HepG2 (cell line): Measurements from ENCODE around the gene TNFAIP8L2. TPM values are rescaled to one million over a fixed set of nuclear protein-coding genes. Genes with fewer than 3 reads are reported as not detected.

Experiments used
- CREB1 ChIP-seq, 2 experiments: fragments of 450-650 bp in 1 of 2; IDR thresholded peaks; 2 replicates each; pipeline ENCODE4 v1.6.1; 2016 to 2017; ENCODE audit warnings: control low read depth in 1 of 2, mild to moderate bottlenecking in 1 of 2, missing compliant biosample characterization in 1 of 2, missing genetic modification characterization in 1 of 2
- HNRNPL ChIP-seq: fragments of 200-400 bp; formaldehyde crosslinking; IDR thresholded peaks from 2 replicates; pipeline ENCODE4 v1.6.1; 2017; ENCODE audit warnings: mild to moderate bottlenecking, low read depth, low read length
- MIER2 ChIP-seq: IDR thresholded peaks from 2 replicates; pipeline ENCODE4 v1.6.1; 2016; ENCODE audit warnings: missing biosample characterization, missing genetic modification reagents
- PAF1 ChIP-seq: IDR thresholded peaks from 2 replicates; pipeline ENCODE4 v1.6.1; 2016; ENCODE audit warnings: missing genetic modification reagents, missing compliant biosample characterization
- PHF20 ChIP-seq: sonication (generic); formaldehyde crosslinking; IDR thresholded peaks from 2 replicates; pipeline ENCODE4 v1.5.0; 2020; ENCODE audit warnings: mild to moderate bottlenecking, missing genetic modification reagents
- SIN3A ChIP-seq: IDR thresholded peaks from 2 replicates; pipeline ENCODE4 v1.6.1; 2011; ENCODE audit warnings: low read depth, mild to moderate bottlenecking, control low read depth, low read length, borderline replicate concordance
- SRY ChIP-seq: sonication (generic); formaldehyde crosslinking; IDR thresholded peaks from 2 replicates; pipeline ENCODE4 v1.8.0; 2022; ENCODE audit warnings: mild to moderate bottlenecking, missing genetic modification reagents
- TBX3 ChIP-seq: fragments of 450-650 bp; IDR thresholded peaks from 2 replicates; pipeline ENCODE4 v1.6.1; 2017; ENCODE audit warnings: antibody characterized with exemption, mild to moderate bottlenecking, inconsistent platforms, borderline replicate concordance
- TCF7L2 ChIP-seq: IDR thresholded peaks from 2 replicates; pipeline ENCODE4 v1.6.1; 2011; ENCODE audit warnings: mild to moderate bottlenecking, low read depth, low read length, moderate library complexity
- TMF1 ChIP-seq: sonication (generic); formaldehyde crosslinking; IDR thresholded peaks from 2 replicates; pipeline ENCODE4 v1.8.1; 2022; ENCODE audit warnings: low read depth, missing genetic modification reagents
- ZNF777 ChIP-seq: sonication (generic); formaldehyde crosslinking; IDR thresholded peaks from 2 replicates; pipeline ENCODE4 v1.4.0; 2020; ENCODE audit warnings: missing genetic modification reagents
- polyA plus RNA-seq, 8 experiments: library from polyadenylated mRNA; depleted of rRNA in 3 of 8; stranded (reverse) in 7 of 8; unstranded in 1 of 8; fragments of >200 nt; fragmentation: Illumina TruSeq in 4 of 8; extraction: Trizol in 4 of 8; gene quantifications; 2 replicates each; pipeline versions ENCODE4 v1.2.1 to v1.2.3, GENCODE V29; 2011 to 2016; ENCODE audit warnings: low read depth in 4 of 8, missing spikeins in 1 of 8, mixed read lengths in 1 of 8; ENCODE audit not compliant: insufficient read depth in 1 of 8
- total RNA-seq, 5 experiments: library from RNA; depleted of rRNA; stranded (reverse); fragments of >200 nt; fragmentation: Illumina TruSeq; extraction: Trizol; gene quantifications; 2 replicates each; pipeline ENCODE4 v1.2.3, GENCODE V29; 2016; ENCODE audit warnings: low read depth in 1 of 5
- TF ChIP-seq, protein P1 (sequence below): sonication (generic); formaldehyde crosslinking; IDR thresholded peaks from 2 replicates; pipeline ENCODE4 v1.4.0; 2020; ENCODE audit warnings: missing genetic modification reagents
- TF ChIP-seq, protein P2 (sequence below): IDR thresholded peaks from 2 replicates; pipeline ENCODE4 v1.6.1; 2016; ENCODE audit warnings: control low read depth
- TF ChIP-seq, protein P3 (sequence below): sonication (generic); formaldehyde crosslinking; conservative IDR thresholded peaks from 2 replicates; pipeline ENCODE4 v1.4.0; 2020; ENCODE audit warnings: missing genetic modification reagents
- TF ChIP-seq, protein P4 (sequence below): sonication (generic); formaldehyde crosslinking; IDR thresholded peaks from 2 replicates; pipeline ENCODE4 v1.4.0; 2020; ENCODE audit warnings: missing genetic modification reagents
- TF ChIP-seq, protein P5 (sequence below): sonication (generic); formaldehyde crosslinking; IDR thresholded peaks from 2 replicates; pipeline ENCODE4 v1.4.0; 2020; ENCODE audit warnings: missing genetic modification reagents
- TF ChIP-seq, protein P6 (sequence below): sonication (generic); formaldehyde crosslinking; IDR thresholded peaks from 2 replicates; pipeline ENCODE4 v1.5.1; 2020; ENCODE audit warnings: mild to moderate bottlenecking, missing genetic modification reagents, moderate library complexity

TNFAIP8L2 gene
- total and polyA plus RNA-seq, 2 of the 13 experiments (the other 11 are each of a cell fraction or from before 2014, with no cell fraction given) = not detected

DNA sequence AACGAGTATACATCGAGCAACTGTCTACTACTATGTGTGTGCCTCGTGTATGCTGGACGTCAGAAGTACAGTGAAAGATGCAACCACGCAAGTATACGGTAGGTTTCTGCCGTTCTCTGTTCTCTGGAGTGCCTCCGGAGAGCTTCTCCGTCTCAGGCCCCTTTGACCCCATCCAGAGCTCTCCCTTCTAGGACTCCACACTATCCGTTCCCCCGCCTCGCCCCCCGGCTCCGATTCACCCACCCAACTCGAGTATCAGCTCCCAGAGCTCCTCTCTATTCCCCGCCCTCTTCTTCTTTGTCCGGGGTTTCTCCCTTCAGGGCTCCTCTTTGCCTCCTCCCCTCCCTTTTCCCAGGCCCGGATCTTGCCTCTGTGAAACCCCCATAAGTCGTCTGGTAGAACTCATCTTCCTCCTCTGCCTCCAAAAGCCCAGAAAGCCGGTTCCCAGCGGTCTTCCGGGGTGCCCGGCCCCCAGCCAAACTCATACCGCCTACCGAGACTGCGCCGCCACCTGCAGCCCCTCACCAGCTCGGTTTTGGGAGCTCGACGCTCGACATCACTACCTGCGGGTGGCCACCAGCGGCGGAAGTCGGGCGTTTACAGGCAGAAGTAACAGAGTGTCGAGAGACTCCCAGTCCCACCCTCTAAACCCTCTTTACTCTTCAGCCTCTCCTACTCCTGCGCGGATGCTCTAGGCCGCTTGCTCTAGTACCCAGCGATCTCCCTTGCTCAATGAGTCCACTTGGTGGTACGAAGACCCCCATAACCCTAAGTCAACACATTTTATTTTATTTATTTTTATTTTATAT, 33.4 kb downstream of the TNFAIP8L2 start, which contains the start of gene VPS72 (continued):
- TF ChIP-seq, protein P1, sequence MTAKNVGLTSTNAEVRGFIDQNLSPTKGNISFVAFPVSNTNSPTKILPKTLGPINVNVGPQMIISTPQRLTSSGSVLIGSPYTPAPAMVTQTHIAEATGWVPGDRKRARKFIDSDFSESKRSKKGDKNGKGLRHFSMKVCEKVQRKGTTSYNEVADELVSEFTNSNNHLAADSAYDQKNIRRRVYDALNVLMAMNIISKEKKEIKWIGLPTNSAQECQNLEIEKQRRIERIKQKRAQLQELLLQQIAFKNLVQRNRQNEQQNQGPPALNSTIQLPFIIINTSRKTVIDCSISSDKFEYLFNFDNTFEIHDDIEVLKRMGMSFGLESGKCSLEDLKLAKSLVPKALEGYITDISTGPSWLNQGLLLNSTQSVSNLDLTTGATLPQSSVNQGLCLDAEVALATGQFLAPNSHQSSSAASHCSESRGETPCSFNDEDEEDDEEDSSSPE (CRISPR knock-in tag) = peak; percentile 63
- 0 out of 2 replicates have a peak, but pooled peaks have one; percentile 70 for TF ChIP-seq TMF1 (CRISPR knock-in tag)
- TF ChIP-seq CREB1 (IDR thresholded peaks at IDR 0.05) = 0 out of 2 replicates have a peak, but pooled peaks have one; percentile 7
- peak; percentile 64; the same call in 1 of the 2 replicates for TF ChIP-seq CREB1 (CRISPR knock-in tag; IDR thresholded peaks at IDR 0.05)
- TF ChIP-seq, protein P2, sequence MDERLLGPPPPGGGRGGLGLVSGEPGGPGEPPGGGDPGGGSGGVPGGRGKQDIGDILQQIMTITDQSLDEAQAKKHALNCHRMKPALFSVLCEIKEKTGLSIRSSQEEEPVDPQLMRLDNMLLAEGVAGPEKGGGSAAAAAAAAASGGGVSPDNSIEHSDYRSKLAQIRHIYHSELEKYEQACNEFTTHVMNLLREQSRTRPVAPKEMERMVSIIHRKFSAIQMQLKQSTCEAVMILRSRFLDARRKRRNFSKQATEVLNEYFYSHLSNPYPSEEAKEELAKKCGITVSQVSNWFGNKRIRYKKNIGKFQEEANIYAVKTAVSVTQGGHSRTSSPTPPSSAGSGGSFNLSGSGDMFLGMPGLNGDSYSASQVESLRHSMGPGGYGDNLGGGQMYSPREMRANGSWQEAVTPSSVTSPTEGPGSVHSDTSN = no peak
- TF ChIP-seq TBX3 = peak; percentile 35; the same call in 1 of the 2 replicates
- 0 out of 2 replicates have a peak, but pooled peaks have one; percentile 54 for TF ChIP-seq MIER2 (CRISPR knock-in tag)
- TF ChIP-seq, protein P3, sequence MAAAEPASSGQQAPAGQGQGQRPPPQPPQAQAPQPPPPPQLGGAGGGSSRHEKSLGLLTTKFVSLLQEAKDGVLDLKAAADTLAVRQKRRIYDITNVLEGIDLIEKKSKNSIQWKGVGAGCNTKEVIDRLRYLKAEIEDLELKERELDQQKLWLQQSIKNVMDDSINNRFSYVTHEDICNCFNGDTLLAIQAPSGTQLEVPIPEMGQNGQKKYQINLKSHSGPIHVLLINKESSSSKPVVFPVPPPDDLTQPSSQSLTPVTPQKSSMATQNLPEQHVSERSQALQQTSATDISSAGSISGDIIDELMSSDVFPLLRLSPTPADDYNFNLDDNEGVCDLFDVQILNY (CRISPR knock-in tag) = no peak
- no peak for TF ChIP-seq TCF7L2
- no peak; the same call in 1 of the 2 replicates for TF ChIP-seq SRY (CRISPR knock-in tag)
- TF ChIP-seq, protein P4, sequence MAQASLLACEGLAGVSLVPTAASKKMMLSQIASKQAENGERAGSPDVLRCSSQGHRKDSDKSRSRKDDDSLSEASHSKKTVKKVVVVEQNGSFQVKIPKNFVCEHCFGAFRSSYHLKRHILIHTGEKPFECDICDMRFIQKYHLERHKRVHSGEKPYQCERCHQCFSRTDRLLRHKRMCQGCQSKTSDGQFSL (CRISPR knock-in tag) = no peak
- TF ChIP-seq, protein P5, sequence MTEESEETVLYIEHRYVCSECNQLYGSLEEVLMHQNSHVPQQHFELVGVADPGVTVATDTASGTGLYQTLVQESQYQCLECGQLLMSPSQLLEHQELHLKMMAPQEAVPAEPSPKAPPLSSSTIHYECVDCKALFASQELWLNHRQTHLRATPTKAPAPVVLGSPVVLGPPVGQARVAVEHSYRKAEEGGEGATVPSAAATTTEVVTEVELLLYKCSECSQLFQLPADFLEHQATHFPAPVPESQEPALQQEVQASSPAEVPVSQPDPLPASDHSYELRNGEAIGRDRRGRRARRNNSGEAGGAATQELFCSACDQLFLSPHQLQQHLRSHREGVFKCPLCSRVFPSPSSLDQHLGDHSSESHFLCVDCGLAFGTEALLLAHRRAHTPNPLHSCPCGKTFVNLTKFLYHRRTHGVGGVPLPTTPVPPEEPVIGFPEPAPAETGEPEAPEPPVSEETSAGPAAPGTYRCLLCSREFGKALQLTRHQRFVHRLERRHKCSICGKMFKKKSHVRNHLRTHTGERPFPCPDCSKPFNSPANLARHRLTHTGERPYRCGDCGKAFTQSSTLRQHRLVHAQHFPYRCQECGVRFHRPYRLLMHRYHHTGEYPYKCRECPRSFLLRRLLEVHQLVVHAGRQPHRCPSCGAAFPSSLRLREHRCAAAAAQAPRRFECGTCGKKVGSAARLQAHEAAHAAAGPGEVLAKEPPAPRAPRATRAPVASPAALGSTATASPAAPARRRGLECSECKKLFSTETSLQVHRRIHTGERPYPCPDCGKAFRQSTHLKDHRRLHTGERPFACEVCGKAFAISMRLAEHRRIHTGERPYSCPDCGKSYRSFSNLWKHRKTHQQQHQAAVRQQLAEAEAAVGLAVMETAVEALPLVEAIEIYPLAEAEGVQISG = peak; percentile 93
- TF ChIP-seq, protein P6, sequence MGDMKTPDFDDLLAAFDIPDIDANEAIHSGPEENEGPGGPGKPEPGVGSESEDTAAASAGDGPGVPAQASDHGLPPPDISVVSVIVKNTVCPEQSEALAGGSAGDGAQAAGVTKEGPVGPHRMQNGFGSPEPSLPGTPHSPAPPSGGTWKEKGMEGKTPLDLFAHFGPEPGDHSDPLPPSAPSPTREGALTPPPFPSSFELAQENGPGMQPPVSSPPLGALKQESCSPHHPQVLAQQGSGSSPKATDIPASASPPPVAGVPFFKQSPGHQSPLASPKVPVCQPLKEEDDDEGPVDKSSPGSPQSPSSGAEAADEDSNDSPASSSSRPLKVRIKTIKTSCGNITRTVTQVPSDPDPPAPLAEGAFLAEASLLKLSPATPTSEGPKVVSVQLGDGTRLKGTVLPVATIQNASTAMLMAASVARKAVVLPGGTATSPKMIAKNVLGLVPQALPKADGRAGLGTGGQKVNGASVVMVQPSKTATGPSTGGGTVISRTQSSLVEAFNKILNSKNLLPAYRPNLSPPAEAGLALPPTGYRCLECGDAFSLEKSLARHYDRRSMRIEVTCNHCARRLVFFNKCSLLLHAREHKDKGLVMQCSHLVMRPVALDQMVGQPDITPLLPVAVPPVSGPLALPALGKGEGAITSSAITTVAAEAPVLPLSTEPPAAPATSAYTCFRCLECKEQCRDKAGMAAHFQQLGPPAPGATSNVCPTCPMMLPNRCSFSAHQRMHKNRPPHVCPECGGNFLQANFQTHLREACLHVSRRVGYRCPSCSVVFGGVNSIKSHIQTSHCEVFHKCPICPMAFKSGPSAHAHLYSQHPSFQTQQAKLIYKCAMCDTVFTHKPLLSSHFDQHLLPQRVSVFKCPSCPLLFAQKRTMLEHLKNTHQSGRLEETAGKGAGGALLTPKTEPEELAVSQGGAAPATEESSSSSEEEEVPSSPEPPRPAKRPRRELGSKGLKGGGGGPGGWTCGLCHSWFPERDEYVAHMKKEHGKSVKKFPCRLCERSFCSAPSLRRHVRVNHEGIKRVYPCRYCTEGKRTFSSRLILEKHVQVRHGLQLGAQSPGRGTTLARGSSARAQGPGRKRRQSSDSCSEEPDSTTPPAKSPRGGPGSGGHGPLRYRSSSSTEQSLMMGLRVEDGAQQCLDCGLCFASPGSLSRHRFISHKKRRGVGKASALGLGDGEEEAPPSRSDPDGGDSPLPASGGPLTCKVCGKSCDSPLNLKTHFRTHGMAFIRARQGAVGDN (CRISPR knock-in tag) = peak; percentile 84
- peak; percentile 97 for TF ChIP-seq PHF20
- TF ChIP-seq HNRNPL = 0 out of 2 replicates have a peak, but pooled peaks have one; percentile 39
- 0 out of 2 replicates have a peak, but pooled peaks have one; percentile 29 for TF ChIP-seq ZNF777 (CRISPR knock-in tag)
- TF ChIP-seq SIN3A = peak; percentile 84; the same call in 1 of the 2 replicates
- no peak for TF ChIP-seq PAF1 (CRISPR knock-in tag)
